Heart left ventricle (tissue), 16 donors: Measurements from ENCODE around the gene PIMREG. TPM values are rescaled to one million over a fixed set of nuclear protein-coding genes. Genes with fewer than 3 reads are reported as not detected.

Experiments used
- ATAC-seq, 4 donors: fragments of 200-7000 bp; cut with Tn5 transposase; one replicate each; pipeline ENCODE4 v1.9.1; 2020 to 2022; ENCODE audit warnings: moderate library complexity in 4 of 4, mild to moderate bottlenecking in 3 of 4, moderate number of reproducible peaks in 1 of 4
- DNase-seq, 5 donors: peaks; one replicate each; pipeline ENCODE4 v3.0.0-alpha.2; 2020
- H3K27ac ChIP-seq, 12 donors: fragments of 200-600 bp; sonication (generic) in 4 of 12; one replicate each; pipeline versions ENCODE4 v1.5.0 to v1.8.0; 2016 to 2022; ENCODE audit warnings: mild to moderate bottlenecking in 2 of 12
- H3K27me3 ChIP-seq, 9 donors: fragments of 200-600 bp; sonication (generic) in 2 of 9; one replicate each; pipeline versions ENCODE4 v1.5.1 to v1.8.0; 2016 to 2022; ENCODE audit warnings: mild to moderate bottlenecking in 3 of 9
- H3K36me3 ChIP-seq, 9 donors: fragments of 200-600 bp; sonication (generic) in 2 of 9; one replicate each; pipeline versions ENCODE4 v1.5.0 to v1.8.0; 2018 to 2022; ENCODE audit warnings: mild to moderate bottlenecking in 2 of 9
- H3K4me1 ChIP-seq, 12 donors: fragments of 200-600 bp; sonication (generic) in 4 of 12; one replicate each; pipeline versions ENCODE4 v1.5.0 to v1.8.0; 2016 to 2022; ENCODE audit warnings: mild to moderate bottlenecking in 3 of 12
- H3K4me3 ChIP-seq, 12 donors: fragments of 200-600 bp; sonication (generic) in 4 of 12; one replicate each; pipeline versions ENCODE4 v1.5.0 to v1.8.0; 2017 to 2022; ENCODE audit warnings: mild to moderate bottlenecking in 9 of 12, moderate library complexity in 4 of 12
- H3K9me3 ChIP-seq, 12 donors: fragments of 200-600 bp; sonication (generic) in 4 of 12; one replicate each; pipeline versions ENCODE4 v1.5.0 to v1.8.0; 2016 to 2022; ENCODE audit warnings: mild to moderate bottlenecking in 1 of 12
- CTCF ChIP-seq, 12 donors: fragments of 200-600 bp; sonication (generic) in 4 of 12; IDR thresholded peaks; one replicate each; pipeline versions ENCODE4 v1.5.0 to v1.8.0; 2018 to 2022; ENCODE audit warnings: antibody characterized with exemption in 12 of 12, mild to moderate bottlenecking in 5 of 12
- POLR2A ChIP-seq, 2 donors: fragments of 450-650 bp; IDR thresholded peaks; one replicate each; pipeline ENCODE4 v1.6.1; 2017; ENCODE audit warnings: antibody characterized with exemption in 2 of 2, mild to moderate bottlenecking in 2 of 2, moderate library complexity in 2 of 2
- WGBS, 4 donors: extraction: QIAGEN DNeasy Blood & Tissue Kit in 2 of 4; methylation state at CpG; one replicate each; pipeline versions ENCODE4 v1.1.5 to v1.1.7; 2013 to 2018; 5-methylcytosine and 5-hydroxymethylcytosine counted together
- intact Hi-C, 10 donors: fragments of 100-400 bp; cut with DNase I; formaldehyde crosslinking; loops; one replicate each; pipeline versions ENCODE4 v1.11.1 to v1.14.2; 2022
- polyA plus RNA-seq, 2 donors: library from polyadenylated mRNA; stranded (reverse); fragments of 200-250 nt; gene quantifications; one replicate each; pipeline ENCODE4 v1.2.3, GENCODE V29; 2013
- total RNA-seq, 9 donors: library from RNA; depleted of rRNA in 2 of 9; stranded (reverse); fragments of >200 nt in 2 of 9; fragmentation: NEBNext Ultra II Directional in 3 of 9; extraction: Animal tissue kit (Norgen Biotek cat#: 25700) in 3 of 9; gene quantifications; one replicate each; pipeline versions ENCODE4 v1.1.0 to v1.2.4, GENCODE V29; 2016 to 2023
- donor health status: ischemic (EF 13 %, LVEDD 7.1; RV severe dilation, severe dysfunction).
- donor health status: healthy with polysubstance abuse.
- donor health status: DM: no; HTN: yes; CAD: no.
- donor health status: DM: no; HTN: no; CAD: no.
- donor health status: ischemic (EF 25% LVEDD 6.9; RV normal size, moderate dysfunction).
- donor health status: ischemic (EF 25% LVEDD 5.7; RV mildly dilated, moderate dysfunction).
- donor health status: healthy.
- donor health status: DM: yes; HTN: yes; CAD: no.
- donor health status: ischemic (EF 35%, LVEDD 5.7; RV mildly dilated, moderate dysfunction).
- donor health status: nonischemic (EF 11% LVEDD 7.7; RV severe dilation, severe dysfunction).
- donor health status: DM: yes; HTN: yes; CAD: no.
- donor health status: PGD.
- donor health status: ischemic (EF 29% LVEDD 5.4; RV normal size, mild dysfunction).
- donor health status: nonischemic (EF 23%, LVEDD 6.1; RV moderate dilation, normal function).

Gene PIMREG
- total and polyA plus RNA-seq, 11 donors, result 0.21 to 4.6 (median 0.62) TPM; not detected in 5

GRCh38 chr17:6487251-6488007 lies 43.2 kb downstream of the PIMREG start:
- DNase-seq (no peak), ATAC-seq (peak in 2 of 4 donors; percentile 13 to 35)
- WGBS, 4 donors, result 36 to 56% (median 51%) methylated on average over 8 to 13 of the region's 13 CpGs
- H3K27ac ChIP-seq, result no peak overlapping the region
- no peaks in the 10 kb centered on the region for H3K9me3 ChIP-seq
- TF ChIP-seq CTCF (IDR thresholded peaks at IDR 0.05), result no peak
- no peak for TF ChIP-seq POLR2A (IDR thresholded peaks at IDR 0.05)
- intact Hi-C loops, result no loop called here
- no peak overlapping the region for H3K4me3 ChIP-seq
- peaks cover 0 to 8% (median 0%) of the 10 kb centered on the region in 9 donors for H3K27me3 ChIP-seq
- peaks cover 0 to 7% (median 0%) of the 10 kb centered on the region in 12 donors for H3K4me1 ChIP-seq
- H3K36me3 ChIP-seq, result no peaks in the 10 kb centered on the region

- H3K4me1 ChIP-seq, result peaks cover 0 to 7% (median 0%) of the 10 kb centered on the region in 12 donors
- H3K27ac ChIP-seq, result no peak overlapping the region
- no peaks in the 10 kb centered on the region for H3K36me3 ChIP-seq
- 58 to 76% (median 61%) methylated on average over 6 of the region's 6 CpGs for WGBS, 4 donors
- no peak for TF ChIP-seq CTCF (IDR thresholded peaks at IDR 0.05)
- TF ChIP-seq POLR2A (IDR thresholded peaks at IDR 0.05), result no peak
- H3K9me3 ChIP-seq, result no peaks in the 10 kb centered on the region
- H3K27me3 ChIP-seq, result peaks cover 0 to 8% (median 0%) of the 10 kb centered on the region in 9 donors
- intact Hi-C loops, result no loop called here
- no peak overlapping the region for H3K4me3 ChIP-seq
- DNase-seq, result no peak
- no peak for ATAC-seq
Observed at GRCh38 chr17:6488008-6488539, 43.8 kb downstream of the PIMREG start.

GRCh38 chr17:6489016-6489550 lies 44.8 kb downstream of the PIMREG start:
- TF ChIP-seq CTCF (IDR thresholded peaks at IDR 0.05) (no peak), POLR2A (IDR thresholded peaks at IDR 0.05) (no peak)
- intact Hi-C loops, result no loop called here
- H3K27me3 ChIP-seq, result peaks cover 0 to 8% (median 0%) of the 10 kb centered on the region in 9 donors
- WGBS, 4 donors, result 70 to 86% (median 79%) methylated on average over 6 of the region's 6 CpGs
- DNase-seq (no peak), ATAC-seq (no peak)
- no peak overlapping the region for H3K4me3 ChIP-seq
- H3K4me1 ChIP-seq, result peaks cover 0 to 7% (median 0%) of the 10 kb centered on the region in 12 donors
- no peaks in the 10 kb centered on the region for H3K36me3 ChIP-seq
- H3K27ac ChIP-seq, result no peak overlapping the region
- H3K9me3 ChIP-seq, result no peaks in the 10 kb centered on the region

GRCh38 chr17:6491071-6491700 lies 46.9 kb downstream of the PIMREG start:
- Histone ChIP-seq H3K4me3 (no peak overlapping the region), H3K9me3 (no peaks in the 10 kb centered on the region), H3K36me3 (no peaks in the 10 kb centered on the region), H3K27me3 (peaks cover 0 to 20% (median 0%) of the 10 kb centered on the region in 9 donors), H3K27ac (no peak overlapping the region), H3K4me1 (peaks cover 0 to 7% (median 0%) of the 10 kb centered on the region in 12 donors)
- DNase-seq (no peak), ATAC-seq (no peak)
- TF ChIP-seq CTCF (IDR thresholded peaks at IDR 0.05), result no peak
- no peak for TF ChIP-seq POLR2A (IDR thresholded peaks at IDR 0.05)
- 78 to 83% (median 81%) methylated on average over 7 of the region's 7 CpGs for WGBS, 4 donors
- intact Hi-C loops, result no loop called here
